GM21576 (cell line): ENCODE results near the gene PDE4C.

Source experiments
- ATAC-seq: cut with Tn5 transposase; IDR thresholded peaks from one replicate; pipeline ENCODE4 v1.9.1; 2021; ENCODE audit warnings: mild to moderate bottlenecking, moderate library complexity; ENCODE audit not compliant: unreplicated experiment

The PDE4C gene

DNA sequence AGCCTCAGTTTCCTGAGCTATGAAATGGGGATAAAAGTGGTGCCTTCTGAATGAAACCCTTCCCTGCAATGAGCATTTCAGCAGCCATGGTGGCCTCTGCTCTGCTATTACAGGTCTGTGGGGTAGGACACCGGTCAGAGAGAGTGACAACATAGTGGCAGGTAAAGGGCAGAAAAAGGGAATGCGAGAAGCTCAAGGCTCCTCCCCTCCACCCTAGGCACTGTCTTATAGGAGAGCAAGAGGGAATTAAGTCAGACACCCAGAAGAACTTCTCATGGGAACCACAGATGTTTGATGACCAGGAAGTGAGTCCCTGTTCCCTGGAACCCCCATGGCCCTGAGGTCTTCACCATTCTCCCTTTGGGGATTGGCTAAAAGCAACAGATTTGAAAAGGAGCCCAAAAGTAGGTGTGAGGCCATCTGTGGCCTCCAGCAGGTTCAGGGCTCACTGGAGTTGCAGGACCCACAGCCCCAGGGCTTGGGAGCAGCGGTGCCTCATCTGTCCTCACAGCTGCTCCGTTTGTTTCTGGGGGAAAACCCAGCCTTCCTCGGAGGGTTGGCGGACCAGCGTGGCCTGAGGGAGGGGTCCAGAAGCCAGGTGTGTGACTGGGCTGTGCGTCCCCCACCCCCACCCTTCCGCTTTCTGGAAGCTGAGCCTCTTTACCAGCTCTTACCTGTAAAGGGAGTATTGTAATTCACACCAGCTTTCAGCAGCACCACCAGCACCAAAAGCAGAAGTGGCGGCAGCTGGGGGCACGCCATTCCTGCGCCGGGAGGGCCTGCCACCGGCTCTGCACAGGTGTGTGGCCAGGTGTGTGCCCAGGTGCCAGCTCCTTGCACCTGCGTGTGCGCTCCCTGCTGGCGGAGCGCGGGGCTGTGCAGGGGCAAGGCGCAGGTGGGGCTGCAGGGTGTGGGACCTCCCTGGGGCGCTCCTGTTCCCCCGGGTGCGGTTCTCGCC, 28.6 kb upstream of the PDE4C start:
- ATAC-seq = no peak

DNA sequence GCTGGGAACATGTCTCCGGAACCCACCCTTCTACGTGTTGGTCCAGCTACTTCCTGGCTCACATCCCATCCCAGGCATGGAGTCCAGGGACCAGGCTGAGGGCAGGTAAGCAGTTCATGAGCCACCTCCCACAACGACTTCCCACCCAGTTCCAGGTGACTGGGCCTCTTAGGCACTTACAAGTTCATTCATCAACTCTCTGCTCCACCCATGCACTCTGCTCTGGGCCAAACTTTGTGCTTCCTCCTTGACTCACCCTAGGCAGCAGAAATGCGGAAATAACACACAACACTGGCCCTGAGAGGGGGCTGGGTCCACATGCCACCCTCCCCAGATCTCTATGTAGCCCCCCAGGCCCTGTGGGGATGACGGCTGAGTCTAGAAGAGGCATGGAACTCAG, 27.5 kb upstream of the PDE4C start:
- no peak for ATAC-seq

DNA sequence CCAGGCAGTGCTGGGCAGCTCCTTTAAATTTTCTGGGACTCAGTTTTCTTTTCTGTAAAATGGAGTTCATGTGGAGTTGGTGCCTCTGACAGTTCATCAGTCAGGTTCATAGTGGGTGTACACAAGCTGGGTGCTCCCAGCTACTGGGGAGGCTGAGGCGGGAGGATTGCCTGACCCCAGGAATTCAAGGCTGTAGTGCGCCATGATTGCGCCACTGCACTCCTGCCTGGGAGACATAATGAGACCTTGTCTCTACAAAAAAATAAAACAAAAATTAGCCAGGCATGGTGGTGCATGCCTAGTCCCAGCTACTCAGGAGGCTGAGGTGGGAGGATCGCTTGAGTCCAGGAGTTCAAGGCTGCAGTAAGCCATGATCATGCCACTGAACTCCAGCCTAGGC, 26.9 kb upstream of the PDE4C start:
- ATAC-seq = no peak

DNA sequence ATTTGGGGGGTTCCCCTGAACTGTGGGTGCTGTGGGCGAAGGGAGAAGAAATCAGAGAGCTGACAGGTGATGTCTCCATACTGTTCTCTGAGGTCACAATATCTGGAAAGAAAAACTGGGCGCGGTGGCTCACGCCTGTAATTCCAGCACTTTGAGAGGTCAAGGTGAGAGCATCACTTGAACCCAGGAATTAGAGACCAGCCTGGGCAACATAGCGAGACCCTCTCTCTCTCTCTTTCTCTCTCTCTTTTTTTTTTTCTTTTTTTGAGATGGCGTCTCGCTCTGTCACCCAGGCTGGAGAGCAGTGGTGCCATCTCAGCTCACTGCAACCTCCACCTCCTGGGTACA, 26.1 kb upstream of the PDE4C start:
- ATAC-seq = no peak

DNA sequence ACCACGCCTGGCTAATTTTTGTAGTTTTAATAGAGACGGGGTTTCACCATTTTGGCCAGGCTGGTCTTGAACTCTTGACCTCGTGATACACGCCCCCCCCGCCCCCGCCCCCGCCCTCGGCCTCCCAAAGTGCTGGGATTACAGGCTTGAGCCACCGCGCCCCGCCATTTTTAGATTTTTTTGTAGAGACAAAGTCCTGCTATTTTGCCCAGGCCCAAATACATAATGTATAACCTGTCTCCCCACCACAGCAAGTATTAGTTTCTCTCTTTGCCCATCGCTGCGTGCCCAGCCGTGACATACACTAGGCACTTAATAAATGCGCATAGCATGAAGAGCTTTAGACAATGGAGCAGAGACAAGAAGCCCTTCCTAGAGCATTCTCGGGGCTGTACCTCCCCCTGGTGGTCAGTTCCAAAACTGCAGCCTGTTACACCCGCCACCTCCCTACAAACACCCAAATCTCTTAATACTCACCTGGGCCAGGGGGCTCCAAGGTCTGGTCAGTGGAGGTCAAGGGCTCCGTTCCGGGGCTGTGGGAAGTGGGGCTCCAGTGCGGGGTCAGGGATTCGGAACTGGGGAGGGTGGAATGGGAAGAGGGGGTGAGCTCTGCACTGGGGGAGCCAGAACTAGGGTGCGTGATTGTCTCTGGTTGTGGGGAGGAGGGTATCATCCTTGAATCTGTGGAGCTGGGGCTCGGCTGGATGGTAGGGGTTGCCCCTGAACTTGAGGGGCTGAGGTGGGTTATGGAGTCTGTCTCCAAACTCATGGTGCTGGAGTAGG, 25.5 kb upstream of the PDE4C start:
- no peak for ATAC-seq

DNA sequence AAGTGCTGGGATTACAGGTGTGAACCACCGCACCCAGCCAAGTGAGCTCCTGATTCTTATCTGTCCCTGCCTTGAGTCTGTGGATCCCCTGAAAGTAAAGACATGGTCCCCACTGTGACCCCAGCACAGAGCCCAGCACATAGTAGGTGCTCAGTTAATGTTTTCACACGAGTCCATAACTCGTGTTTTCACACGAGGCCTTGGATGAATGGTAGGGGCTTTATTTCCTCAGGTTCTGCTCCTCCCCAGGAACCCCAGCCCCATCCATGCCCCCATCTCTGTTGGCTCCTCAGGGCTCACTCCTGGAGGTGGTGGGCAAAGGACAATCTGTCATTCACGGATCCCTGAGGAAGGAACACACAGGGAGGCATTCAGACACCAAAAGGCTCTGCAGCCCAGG, 23.6 kb upstream of the PDE4C start:
- no peak for ATAC-seq

DNA sequence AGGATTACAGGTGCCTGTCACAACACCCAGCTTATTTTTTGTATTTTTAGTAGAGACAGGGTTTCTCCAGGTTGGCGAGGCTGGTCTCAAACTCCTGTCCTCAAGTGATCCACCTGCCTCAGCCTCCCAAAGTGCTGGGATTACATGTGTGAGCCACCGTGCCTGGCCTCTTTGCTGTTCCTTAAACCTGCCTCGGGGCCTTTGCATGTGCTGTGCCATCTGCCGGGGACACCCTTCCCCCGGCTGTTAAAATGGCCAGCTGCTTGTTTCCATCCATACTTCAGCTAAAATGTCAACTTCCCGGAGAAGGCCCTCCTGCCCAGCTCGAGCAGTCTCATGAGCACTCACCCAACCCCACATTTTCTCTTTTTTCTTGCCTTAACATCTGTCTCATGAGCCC, 19.1 kb upstream of the PDE4C start:
- no peak for ATAC-seq

DNA sequence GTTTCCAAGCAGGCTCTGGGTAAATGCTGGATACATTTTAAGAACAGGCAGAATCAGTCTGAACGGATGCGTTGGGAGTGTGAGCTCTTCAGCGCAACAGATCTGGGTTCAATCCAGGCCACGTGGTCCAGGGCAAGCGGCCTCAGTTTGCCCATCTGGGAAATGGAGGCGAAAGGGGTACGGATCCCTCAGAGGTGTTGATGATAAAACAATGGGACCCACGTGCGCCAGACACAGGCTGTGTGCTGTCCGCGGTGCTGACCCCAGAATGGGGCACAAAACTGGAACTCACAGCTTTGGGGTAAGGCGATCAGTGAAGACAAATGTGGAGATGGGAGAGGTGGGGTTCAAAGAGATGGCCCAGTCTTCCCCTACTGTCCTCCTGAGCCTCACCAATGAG, 13.1 kb upstream of the PDE4C start:
- ATAC-seq = no peak

DNA sequence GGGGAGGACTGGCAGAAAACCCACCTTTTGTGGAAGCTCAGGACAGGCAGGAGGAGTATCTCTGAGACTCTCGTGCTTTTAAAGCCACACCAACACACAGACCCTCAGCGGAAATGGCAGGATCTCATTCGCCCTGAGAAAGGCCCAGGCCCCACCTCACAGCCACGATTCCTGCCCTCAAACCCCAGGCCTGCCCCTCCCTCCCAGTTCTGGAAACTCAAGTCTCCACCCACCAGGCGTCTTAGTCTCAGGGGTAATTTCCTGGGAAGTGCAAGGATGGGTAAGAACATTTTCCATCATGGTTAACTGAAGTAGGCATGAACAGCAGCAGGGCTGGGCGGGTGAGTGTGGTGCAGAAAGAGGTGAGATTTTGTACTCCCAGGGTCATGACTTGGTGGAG, 8.0 kb upstream of the PDE4C start:
- ATAC-seq = no peak

DNA sequence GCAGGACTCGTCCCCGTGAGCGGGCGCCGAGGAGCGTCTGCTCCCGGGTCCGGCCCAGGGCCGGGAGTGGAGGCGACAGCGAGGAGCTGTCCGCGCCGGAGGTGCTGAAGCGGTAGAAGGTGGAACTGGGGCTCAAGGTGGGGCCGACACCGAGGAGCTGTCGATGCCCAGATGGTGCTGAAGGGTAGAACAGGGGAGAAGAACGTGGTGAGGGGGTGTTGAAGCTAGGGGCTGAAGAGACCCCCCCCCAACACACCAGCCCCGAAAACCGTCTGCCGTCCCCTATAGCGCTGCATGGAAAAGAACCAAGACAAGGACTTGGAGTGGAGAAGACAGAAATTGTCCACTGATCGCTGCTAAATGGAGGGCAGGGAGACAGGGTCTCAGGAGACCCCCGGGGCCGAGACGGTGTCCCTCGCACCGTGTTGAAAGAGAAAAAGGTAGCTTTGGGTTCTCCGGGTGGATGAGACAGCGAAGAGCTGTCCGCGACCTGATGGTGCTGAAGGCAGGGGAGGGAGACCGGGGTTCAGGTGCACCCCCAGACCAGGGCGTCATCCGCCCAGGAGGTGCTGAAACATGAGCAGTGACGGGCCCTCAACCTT, 7.1 kb upstream of the PDE4C start:
- ATAC-seq = no peak

DNA sequence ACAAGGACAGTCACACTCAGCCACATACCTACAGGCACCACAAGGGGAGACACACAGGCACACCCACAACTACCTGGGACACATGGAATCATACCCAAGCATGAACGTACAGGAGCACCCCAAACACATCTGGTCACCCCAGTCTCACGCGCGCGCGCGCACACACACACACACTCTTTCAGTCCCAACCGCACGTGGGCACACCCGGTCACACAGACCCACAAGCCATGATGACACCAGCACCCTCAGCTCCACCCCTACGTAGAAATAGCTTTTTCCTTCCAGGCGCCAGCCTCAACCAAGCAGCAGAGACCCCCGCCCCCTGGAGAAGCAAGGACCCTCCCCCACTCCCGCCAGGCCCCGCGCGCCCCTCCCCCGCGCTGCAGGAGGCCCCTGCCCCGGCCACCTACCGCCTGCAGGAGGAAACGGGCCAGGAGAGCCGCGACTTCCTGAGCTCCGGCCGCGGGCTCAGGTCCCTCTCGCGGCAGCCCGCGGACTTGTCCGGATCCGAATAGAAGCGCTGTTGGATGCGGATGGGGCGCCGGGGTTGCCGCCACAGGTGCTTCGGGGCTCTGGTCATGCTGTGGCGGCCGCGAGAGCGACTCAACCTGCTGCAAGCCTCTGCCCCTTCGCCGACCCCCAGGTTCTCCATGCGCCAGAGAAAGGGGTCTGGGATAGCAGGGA, 6.4 kb upstream of the PDE4C start:
- no peak for ATAC-seq

DNA sequence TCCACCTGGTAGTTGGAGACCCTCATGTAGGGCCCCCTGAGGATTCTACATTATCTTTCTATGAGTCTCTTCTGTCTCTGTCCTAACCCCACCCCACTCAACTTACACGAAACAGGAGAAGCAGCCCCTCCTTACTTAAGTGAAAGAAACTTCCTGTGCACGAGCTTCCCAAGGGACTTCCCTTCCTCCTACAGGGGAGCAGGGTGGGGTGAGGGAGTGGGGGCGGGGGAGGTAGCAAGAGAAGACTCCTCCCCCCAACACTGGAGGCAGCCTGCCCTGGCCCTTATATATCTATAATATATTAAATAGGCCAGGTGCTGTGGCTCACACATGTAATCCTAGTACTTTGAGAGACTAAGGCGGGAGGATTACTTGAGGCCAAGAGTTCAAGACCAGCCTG, 5.5 kb upstream of the PDE4C start:
- no peak for ATAC-seq

DNA sequence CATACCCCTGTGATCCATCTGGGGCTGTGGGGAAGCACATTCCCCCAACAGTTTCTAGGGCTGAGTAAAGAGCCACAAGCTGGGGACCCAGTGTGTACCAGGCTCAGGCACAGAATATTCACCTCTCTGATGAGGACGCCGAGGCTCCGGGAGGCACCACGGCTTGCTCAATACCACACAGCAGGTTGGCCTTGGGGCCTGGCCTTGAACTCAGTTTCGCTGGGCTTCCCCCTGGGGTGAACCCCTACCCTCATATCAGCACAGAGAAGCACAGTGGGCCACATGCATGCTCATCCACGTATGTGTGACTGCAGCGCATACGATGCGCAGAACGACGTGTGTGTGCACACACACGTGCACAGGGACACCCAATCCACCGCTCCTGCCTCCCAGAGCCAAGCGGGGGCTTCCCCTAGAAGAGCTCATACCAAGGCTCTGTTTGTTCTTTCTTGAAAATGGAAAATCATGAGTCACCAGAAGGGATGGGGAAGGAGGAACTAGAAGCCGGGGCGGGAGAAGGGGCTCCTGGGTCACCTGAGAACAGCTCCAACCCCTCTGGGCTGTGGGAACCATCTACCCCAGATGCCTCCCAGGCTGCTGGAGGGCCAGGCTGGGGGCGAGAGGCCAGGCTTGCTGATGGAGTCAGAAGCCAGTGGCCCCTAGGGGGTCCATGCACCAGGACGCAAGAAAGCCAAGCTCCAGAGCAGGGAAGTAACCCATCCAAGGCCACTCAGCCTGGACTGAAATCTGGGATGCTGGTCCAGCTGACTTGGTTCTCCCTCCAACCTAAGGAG, 4.9 kb upstream of the PDE4C start:
- ATAC-seq = no peak

DNA sequence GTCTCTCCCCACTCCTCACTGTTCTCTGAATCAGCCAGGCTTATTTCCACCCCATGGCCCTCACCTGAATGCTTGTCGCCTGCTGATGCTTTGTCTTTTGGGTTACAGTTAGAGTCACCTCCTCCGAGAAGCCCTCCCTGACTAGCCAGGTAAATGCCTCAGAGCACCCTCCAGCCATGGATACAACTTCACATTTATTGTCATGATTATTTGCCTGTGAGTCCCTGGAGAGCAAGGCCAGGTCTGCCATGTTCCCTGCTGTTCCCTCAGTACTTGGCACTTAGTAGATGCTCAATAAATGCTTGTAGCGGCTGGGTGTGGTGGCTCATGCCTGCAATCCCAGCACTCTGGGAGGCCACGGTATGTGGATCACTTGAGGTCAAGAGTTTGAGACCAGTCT, 3.7 kb upstream of the PDE4C start:
- ATAC-seq = no peak

DNA sequence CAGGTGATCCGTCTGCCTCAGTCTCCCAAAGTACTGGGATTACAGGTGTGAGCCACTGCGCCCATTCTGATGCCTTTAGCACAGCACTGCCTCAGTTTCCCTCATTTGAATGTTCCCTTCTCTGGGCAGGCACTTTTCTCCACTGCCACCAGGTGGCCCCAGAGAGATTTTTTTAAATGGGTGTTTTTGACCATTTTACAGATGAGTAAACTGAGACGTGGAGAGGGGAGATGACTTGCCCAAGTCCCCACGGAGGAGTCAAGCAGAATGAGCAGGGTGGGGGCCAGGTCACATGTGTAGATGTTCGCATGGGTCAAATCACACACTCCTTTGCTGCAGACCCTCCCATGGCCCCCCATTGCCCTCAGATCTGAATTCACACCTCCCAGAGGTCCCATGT, 3.2 kb upstream of the PDE4C start:
- no peak for ATAC-seq

DNA sequence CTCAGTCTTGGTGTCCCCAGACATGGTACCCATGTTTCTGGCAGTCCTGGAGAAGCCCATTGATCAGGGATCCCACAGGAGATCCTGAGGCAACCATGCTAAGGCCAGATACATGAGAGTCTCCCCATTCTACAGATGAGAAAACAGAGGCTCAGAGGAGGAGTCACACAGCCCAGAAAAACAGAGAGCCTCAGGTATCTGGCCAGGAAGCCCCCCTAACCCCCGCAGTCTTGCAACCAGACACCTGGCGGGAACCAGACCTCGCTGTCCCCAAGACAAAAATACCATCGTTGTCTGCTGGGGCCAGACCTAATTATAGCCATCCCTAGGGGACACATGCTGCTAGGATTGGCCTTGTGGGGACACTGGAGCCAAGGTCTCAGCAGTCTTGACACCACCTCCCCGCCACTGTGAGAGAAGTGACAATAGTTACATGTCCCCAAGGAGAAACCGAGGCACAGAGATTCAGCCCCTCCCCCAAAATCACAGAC, 1.6 kb upstream of the PDE4C start:
- ATAC-seq = no peak

DNA sequence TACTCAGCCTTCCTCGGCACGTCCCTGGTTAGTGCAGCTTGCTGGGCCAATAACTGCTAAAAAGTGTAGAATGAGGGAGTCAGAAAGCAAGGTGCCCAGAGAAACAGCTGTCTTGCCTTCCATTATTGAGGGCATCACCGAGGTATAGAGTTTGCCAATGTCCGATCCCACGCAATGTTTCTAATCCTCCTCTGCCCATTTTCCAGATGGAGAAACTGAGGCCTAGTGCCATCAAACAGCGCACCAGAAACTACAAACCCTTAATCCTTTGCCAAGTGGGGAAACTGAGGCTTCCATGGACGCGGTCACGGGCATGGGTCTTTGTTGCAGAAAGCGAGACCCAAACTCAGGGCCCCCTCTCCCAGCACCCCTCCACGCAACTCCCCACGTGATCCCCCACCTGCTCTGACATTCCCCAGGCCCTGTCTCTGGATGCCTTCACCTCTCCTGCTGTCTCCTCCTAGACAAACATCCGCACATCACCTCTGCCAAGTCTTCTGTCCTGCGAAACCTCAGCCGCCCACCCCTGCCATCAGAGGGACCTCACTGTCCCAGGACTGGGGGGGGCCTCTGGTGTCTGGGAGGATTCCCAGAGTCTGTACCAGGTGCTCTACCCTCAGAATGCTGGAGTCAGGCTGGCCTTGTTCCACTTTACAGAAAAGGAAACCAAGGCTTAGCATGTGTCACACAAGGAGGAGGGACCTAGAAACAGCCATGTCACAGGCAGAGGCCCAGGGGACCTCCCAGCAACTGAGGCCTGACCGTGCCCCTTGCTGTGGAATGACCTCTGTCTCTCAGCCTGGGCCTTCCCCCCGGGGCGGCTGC, 930 bp upstream of the PDE4C start:
- ATAC-seq = no peak

DNA sequence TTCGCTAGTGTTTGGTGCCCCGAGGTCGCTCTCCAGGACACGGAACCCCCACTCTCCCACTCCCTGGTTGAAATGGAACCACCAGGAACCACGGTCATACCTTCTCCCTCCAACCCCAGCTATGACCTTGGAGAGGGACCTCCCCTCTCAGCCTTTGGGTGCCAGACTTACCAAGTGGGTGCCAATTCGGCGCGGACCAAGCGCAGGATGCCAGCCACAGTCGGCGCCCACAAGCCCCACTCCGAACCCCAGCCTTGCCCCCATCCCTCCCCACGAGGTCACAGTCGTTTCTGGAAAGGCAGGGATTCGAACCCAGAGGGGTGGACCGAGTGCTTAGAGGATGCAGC, 910 bp downstream of the PDE4C start:
- no peak for ATAC-seq

DNA sequence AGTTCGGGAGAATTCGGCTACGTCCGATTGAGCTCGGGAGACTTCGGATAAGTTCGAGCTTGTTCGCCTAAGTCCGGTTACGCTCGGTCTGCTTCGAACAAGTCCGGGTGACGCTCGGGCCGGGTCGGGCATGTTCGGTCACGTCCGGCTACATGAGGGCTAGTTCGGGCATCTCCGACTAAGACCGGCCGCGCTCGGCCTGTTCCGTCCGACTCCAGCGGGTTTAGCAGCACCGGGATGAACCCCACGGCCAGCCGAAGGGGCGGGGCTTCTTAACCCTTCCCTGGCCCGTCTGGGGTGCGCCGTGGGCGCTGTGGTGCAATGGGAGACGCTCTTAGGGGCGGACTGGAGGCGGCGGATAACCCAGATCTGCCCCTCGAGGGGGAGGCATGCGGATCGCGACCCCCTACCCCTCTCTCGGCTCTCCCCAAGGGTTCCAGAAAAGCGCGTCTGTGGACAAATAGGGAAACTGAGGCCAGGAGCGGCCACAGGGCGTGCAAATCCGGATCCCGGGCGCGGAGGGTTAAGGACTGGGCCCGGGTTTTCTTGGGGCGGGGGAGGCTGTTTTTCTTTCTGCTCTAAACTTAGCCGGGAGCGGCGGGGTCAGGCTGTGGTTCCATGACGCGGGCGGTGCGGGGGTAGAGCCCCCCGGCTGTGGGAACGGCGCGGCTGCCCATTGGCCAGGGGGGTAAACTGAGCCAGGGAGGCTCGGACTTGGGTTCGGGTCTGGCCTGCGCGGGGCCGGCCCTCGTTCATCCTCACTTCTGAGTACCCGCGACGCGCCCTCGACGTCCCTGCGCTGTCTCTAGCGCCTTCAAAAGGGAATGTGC, 1.5 kb downstream of the PDE4C start:
- ATAC-seq = peak; percentile 88
